SH-SY5Y (cell line): ENCODE data around the gene SPATA2L.

ENCODE experiments used
- GATA2 ChIP-seq: IDR thresholded peaks from 2 replicates; pipeline ENCODE4 v1.6.1; 2011; ENCODE audit warnings: mild to moderate bottlenecking, low read depth, low read length
- GATA3 ChIP-seq: IDR thresholded peaks from 2 replicates; pipeline ENCODE4 v1.6.1; 2011; ENCODE audit warnings: low read depth, mild to moderate bottlenecking, low read length, moderate library complexity

Gene SPATA2L

DNA sequence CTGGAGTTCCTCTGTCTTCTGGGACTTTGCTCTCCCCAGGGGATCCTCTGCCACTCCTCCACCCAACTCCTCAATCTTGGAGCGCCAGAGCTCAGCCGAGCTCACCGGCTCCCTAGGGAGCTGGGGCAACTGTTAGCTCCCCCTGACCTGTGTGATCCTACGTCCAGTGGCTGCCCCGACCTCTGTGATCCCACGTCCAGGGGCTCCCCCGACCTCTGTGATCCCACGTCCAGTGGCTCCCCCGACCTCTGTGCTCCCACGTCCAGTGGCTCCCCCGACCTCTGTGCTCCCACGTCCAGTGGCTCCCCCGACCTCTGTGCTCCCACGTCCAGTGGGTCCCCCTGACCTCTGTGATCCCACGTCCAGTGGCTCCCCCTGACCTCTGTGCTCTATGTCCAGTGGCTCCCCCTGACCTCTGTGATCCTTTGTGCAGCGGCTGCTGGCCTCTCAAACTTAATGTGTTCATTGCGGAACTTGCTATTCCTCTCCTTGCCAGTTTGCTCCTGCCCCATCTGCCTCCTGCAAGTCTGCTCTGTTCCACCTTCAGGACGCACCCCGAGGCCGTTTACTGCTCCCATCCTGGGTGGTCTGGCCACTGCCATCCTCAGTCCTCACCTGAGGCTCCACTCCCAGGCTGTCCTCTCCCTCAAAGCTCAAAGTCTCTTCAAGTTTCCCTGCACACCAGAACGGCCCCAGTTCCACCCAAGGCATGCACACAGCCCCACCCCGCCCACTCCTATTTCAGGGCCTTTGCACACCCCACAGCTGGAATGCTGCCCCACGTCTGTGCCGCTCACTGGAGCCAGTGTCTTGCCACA is 16.4 kb upstream of the SPATA2L start:
- TF ChIP-seq GATA3, result no peak
- no peak for TF ChIP-seq GATA2

DNA sequence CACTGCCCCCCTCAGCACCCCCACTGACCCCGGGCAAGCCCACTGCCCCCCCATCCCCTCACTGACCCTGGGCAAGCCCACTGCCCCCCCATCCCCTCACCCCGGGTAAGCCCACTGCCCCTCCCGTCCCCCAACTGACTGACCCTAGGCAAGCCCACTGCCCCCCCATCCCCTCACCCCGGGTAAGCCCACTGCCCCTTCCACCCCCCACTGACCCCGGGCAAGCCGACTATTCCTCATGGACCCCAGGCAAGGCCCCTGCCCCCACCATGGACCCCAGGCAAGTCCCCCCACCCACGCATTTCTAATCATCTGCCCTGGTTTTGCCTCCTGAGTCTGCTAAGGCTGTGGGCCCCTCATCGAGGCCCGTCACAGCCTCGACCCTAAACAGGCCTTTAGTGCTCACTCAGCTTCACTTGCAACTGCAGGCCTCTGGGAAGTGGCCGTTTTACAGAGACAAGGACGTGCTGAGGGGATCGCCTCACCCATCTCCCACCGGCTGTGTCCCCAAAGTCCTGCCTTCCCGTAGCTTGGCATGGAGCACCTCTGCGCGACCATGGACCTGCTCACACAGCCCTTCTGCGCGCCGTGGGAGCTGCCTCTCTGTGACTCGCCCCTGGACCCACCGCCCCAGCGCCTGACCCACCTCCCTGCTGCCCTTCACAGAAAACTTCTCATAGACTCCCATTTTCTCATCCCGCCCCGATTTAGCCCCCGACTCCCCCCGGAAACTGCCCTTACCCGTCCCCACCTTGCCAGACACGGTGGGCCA is 15.6 kb upstream of the SPATA2L start:
- TF ChIP-seq GATA2, result no peak
- TF ChIP-seq GATA3, result no peak

GRCh38 chr16:89716493-89716892 is 15.0 kb upstream of the SPATA2L start:
- TF ChIP-seq GATA3 (no peak), GATA2 (no peak)

- TF ChIP-seq GATA3 (no peak), GATA2 (no peak)
These were observed 10.8 kb upstream of the SPATA2L start for GRCh38 chr16:89712274-89712781.

- TF ChIP-seq GATA2, result no peak
- TF ChIP-seq GATA3, result no peak
These were observed 10.2 kb upstream of the SPATA2L start for GRCh38 chr16:89711601-89712273.

GRCh38 chr16:89710709-89711564 is 9.4 kb upstream of the SPATA2L start:
- no peak for TF ChIP-seq GATA2
- no peak for TF ChIP-seq GATA3

DNA sequence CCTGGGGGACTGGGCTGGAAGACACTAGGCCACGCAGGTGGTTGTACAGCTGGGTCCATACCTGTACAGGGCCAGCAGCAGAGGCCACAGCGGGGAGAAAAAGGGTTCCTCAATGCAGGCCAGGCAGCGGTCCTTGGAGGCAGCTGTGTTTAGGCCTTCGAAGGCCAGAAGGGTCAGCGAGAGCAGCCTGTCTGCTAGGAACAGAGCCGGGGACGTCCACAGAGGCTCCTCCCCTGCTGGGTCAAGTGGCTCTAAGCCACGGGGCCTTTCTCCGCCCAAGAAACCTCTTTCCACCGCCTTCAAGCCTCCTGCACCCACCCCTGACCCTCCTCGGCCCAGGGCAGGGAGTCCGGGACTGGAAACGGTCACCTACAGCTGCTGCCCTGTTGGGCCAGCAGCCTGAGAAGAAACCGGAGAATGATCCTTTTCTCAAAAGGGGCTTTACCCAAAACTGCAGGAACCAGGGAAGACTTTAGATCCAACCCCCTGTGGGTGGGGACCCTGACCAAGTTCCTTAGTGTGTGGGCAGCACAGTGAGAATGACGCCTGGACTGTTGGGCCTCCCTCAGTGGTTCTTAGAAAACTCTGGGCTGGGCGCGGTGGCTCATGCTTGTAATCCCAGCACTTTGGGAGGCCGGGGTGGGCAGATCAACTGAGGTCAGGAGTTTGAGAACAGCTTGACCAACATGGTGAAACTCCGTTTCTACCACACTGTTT is 8.4 kb upstream of the SPATA2L start:
- TF ChIP-seq GATA3 (no peak), GATA2 (no peak)

GRCh38 chr16:89709166-89709565 is 7.7 kb upstream of the SPATA2L start:
- TF ChIP-seq GATA2 (no peak), GATA3 (no peak)

- no peak for TF ChIP-seq GATA2
- TF ChIP-seq GATA3, result no peak
These were observed 7.0 kb upstream of the SPATA2L start for GRCh38 chr16:89708481-89708931.

- TF ChIP-seq GATA3 (no peak), GATA2 (no peak)
These were observed 6.2 kb upstream of the SPATA2L start for GRCh38 chr16:89707695-89708094.

- TF ChIP-seq GATA2 (no peak), GATA3 (no peak)
These were observed 5.2 kb upstream of the SPATA2L start for GRCh38 chr16:89706518-89707260.

- TF ChIP-seq GATA3, result no peak
- no peak for TF ChIP-seq GATA2
These were observed 3.5 kb upstream of the SPATA2L start for GRCh38 chr16:89705006-89705405.
